ENCODE data around the gene MRFAP1.

- TF ChIP-seq ATF2 (IDR thresholded peaks at IDR 0.05; ENCODE audit: low read length) (no peak), ZNF592 (IDR thresholded peaks at IDR 0.05) (no peak), E2F4 (IDR thresholded peaks at IDR 0.05; ENCODE audit: low read depth, low read length) (no peak), CTCF (IDR thresholded peaks at IDR 0.05 in 2 of 3, conservative IDR thresholded peaks at IDR 0.05 in 1 of 3; ENCODE audit: control insufficient read depth in 2 of 3, extremely low read depth in 1 of 3, insufficient read depth in 1 of 3, low read depth in 3 of 3, low read length in 3 of 3) (no peak), CBX5 (IDR thresholded peaks at IDR 0.05; ENCODE audit: low read depth) (no peak), IKZF2 (IDR thresholded peaks at IDR 0.05) (no peak), CHD1 (IDR thresholded peaks at IDR 0.05; ENCODE audit: low read depth, low read length) (no peak), ZNF24 (IDR thresholded peaks at IDR 0.05) (no peak), REST (IDR thresholded peaks at IDR 0.05; ENCODE audit: low read depth, low read length) (no peak), ZBTB11 (CRISPR knock-in tag; IDR thresholded peaks at IDR 0.05) (no peak), E4F1 (IDR thresholded peaks at IDR 0.05; ENCODE audit: borderline replicate concordance, partially characterized antibody) (no peak), POLR2A (IDR thresholded peaks at IDR 0.05; ENCODE audit: low read depth, low read length) (no peak), ESRRA (IDR thresholded peaks at IDR 0.05; ENCODE audit: low read length) (no peak)
These were observed 12.7 kb upstream of the MRFAP1 start for GRCh38 chr4:6627832-6628231.

All from GM12878 (cell line).